GM06990 (cell line): ENCODE results near the gene SLC39A7.

Experiments
- DNase-seq: peaks from one replicate; pipeline ENCODE4 v3.0.0-alpha.2; 2011; ENCODE audit not compliant: insufficient read length; ENCODE audit errors: extremely low read depth
- H3K27me3 ChIP-seq: replicated peaks from 2 replicates; pipeline ENCODE4 v1.6.0; 2011; ENCODE audit warnings: low read length; ENCODE audit not compliant: control insufficient read depth, insufficient read depth
- H3K36me3 ChIP-seq: 2 replicates; pipeline ENCODE4 v1.5.1; 2011; ENCODE audit warnings: low read length; ENCODE audit not compliant: control insufficient read depth, insufficient read depth
- H3K4me3 ChIP-seq: replicated peaks from 2 replicates; pipeline ENCODE4 v1.5.1; 2011; ENCODE audit warnings: low read depth, mild to moderate bottlenecking, control low read depth, low read length
- TF ChIP-seq, protein P1 (sequence below): IDR thresholded peaks from 2 replicates; pipeline ENCODE4 v1.5.1; 2011; ENCODE audit warnings: low read length, control low read depth, mild to moderate bottlenecking, inconsistent platforms; ENCODE audit not compliant: insufficient read depth, poor library complexity, severe bottlenecking

SLC39A7 gene

DNA sequence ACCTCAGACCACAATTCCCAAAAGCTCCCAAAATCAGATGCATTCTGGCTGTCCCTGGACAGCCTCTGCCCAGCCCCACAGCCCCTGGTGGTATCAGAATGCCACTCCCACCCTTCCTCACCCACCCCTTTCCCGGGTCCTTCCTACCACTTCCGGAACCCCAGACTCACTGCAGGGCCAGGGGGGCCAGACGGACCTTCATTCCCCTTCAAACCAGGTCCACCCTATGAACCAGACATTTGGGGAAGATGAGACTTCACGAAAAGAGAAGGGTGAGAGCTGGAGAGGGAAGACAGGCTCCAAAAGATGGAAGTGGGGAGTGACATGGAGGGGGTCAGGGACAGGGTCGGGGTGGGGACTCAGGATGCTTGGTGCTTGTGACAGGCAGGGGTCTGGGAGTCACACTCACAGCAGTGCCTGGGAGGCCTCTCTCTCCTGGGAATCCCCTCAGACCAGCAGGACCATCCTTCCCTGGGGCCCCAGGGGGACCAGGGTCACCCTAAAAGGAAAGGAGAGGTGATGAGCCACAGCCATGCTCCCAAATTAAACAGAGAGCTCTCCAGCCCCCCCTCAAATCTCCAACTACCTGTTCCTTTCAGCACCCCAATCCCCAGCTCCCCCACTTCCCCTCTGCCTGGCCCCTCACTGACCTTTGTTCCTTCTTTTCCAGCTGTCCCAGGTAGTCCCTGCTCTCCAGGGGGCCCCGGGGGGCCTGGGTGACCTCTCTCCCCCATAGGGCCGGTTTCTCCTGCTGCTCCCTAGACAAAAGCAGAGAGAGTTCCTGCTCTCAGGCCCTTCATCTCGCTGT lies 28.6 kb upstream of the SLC39A7 start:
- Histone ChIP-seq H3K4me3 (no peak overlapping the region), H3K27me3 (no peaks in the 10 kb centered on the region; the same call in none of the 2 replicates), H3K36me3 (no peaks in the 10 kb centered on the region)
- TF ChIP-seq, protein P1, sequence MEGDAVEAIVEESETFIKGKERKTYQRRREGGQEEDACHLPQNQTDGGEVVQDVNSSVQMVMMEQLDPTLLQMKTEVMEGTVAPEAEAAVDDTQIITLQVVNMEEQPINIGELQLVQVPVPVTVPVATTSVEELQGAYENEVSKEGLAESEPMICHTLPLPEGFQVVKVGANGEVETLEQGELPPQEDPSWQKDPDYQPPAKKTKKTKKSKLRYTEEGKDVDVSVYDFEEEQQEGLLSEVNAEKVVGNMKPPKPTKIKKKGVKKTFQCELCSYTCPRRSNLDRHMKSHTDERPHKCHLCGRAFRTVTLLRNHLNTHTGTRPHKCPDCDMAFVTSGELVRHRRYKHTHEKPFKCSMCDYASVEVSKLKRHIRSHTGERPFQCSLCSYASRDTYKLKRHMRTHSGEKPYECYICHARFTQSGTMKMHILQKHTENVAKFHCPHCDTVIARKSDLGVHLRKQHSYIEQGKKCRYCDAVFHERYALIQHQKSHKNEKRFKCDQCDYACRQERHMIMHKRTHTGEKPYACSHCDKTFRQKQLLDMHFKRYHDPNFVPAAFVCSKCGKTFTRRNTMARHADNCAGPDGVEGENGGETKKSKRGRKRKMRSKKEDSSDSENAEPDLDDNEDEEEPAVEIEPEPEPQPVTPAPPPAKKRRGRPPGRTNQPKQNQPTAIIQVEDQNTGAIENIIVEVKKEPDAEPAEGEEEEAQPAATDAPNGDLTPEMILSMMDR: no peak
- DNase-seq: no peak

DNA sequence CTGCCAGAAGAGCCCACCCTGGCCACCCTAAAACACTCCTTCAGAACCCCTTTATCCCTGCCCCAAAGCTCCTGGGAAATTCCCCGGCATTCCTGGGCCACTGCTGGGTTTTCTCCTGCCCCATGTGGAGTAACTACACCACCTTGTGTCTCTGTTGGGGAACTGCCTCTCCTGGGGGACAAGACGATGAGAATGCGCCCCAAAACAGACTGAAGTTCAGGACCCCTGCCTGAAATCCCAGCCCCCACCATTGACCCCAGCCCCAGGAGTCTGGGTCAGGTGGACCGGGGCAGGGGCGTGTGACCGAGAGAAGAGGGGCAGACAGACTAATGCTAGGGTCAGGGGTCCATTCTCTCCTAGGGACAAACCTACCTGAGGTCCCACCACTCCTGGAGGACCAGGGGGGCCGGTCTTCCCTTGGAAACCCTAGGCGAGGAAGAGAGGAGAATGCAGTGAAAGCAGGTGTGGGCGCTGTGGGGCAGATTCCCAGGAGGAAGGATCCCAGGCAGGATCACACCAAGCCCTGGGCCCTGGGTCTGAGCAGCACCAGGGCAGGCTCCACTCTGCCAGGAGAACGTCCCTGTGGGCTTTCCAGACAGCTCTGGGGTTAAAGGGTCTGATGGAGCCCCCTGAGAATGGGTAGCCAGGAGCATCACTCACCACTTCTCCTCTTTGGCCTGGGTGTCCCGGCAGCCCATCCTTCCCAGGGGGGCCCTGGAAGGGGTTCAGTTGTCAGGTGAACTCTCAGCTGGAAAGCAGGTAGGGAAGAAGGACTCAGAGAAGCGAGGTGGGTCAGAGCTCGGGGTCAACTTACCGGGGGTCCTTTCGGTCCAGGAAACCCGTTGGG lies 27.8 kb upstream of the SLC39A7 start:
- Histone ChIP-seq H3K27me3 (no peaks in the 10 kb centered on the region; the same call in none of the 2 replicates), H3K4me3 (no peak overlapping the region), H3K36me3 (no peaks in the 10 kb centered on the region)
- TF ChIP-seq, protein P1: peak; percentile 79
- no peak for DNase-seq

DNA sequence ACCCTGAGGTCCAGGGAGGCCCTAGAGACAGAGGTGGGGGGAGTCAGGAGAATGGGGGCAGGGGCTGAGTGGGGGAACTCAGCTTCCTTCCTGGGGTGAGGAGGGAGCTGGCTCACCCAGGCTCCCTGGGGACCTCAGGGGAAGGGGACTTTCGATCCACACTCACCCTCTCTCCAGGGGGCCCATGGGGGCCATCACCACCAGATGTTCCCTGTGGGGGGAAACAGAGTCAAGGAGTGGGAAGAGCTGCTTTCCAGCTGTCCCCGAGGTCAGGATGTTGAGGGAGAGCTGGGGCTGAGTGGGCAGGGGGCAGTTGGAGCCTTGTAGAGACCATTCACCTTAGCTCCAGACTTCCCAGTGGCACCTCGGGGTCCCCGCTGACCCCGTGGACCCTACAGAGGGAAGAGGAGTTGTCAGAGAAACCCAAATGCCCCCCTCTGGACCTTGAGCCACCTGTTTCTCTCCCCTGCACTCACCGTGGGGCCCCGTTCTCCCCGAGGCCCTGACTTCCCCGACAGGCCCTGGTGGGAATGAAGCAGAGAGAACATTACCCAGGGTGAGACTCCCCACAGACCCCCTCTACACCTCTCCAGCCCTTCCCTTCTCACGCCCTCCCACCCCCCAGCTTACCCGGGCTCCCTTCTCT lies 27.0 kb upstream of the SLC39A7 start:
- H3K4me3 ChIP-seq: no peak overlapping the region
- H3K27me3 ChIP-seq: no peaks in the 10 kb centered on the region; the same call in none of the 2 replicates
- no peaks in the 10 kb centered on the region for H3K36me3 ChIP-seq
- TF ChIP-seq, protein P1: no peak
- no peak for DNase-seq

DNA sequence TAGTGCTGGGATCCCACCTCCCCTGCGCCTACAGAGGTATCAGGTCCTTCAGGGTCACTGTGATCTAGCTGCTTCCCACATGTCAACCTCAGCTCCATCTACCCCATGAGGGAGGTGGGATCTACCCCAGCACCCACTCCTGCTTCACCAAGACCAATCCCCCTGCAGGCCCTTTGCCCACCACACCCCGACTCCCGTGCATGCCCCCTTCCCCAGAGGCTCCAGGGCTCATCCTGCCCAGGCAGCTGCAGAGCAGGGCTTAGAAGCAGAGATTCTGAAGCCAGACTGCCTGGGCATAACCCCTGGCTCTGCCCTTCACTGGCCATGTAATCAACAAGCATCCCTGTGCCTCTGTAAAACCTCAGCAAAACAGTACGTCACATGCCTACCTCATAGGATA lies 25.9 kb upstream of the SLC39A7 start:
- no peaks in the 10 kb centered on the region for H3K36me3 ChIP-seq
- TF ChIP-seq, protein P1: no peak

DNA sequence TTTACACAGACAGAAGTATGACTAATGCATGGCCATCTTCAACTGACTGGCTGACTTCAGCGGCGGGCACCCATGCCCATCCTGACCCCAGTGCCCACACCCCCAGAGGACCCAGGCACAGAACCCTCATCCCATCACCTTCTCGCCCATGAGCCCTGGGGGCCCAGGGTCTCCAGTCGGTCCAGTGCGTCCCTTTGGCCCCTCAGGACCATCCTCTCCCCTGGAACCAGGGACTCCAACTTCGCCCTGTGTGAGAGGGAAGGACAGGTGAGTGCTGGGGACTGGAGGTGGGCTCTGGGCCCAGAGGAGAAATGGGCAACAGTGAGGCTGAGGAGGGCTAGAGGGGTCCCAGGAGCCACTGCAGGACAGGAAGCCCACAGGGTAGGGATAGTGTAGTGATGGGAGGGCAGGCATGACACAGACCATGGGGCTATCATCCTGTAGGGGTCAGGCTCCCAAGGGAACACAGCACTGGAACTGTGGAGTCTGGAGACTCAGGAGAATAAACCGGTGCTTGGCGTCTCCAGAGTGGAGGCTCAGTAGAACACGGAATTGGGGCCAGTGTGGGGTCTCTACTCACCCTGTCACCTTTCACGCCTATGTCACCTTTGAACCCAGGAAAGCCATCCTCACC lies 25.1 kb upstream of the SLC39A7 start:
- Histone ChIP-seq H3K36me3 (no peaks in the 10 kb centered on the region), H3K4me3 (no peak overlapping the region), H3K27me3 (no peaks in the 10 kb centered on the region; the same call in none of the 2 replicates)
- DNase-seq: no peak
- TF ChIP-seq, protein P1: no peak

More for the DNA sequence above, 25.9 kb upstream of the SLC39A7 start:
- Histone ChIP-seq H3K27me3 (no peaks in the 10 kb centered on the region; the same call in none of the 2 replicates), H3K4me3 (no peak overlapping the region)
- no peak for DNase-seq
